HUES6 (cell line): Measurements from ENCODE around the gene ZNF629.

Experiments
- H3K27ac ChIP-seq: 2 replicates; pipeline ENCODE4 v1.7.0; 2013; ENCODE audit warnings: low read depth, mild to moderate bottlenecking, low read length, inconsistent platforms
- H3K27me3 ChIP-seq: 2 replicates; pipeline ENCODE4 v1.6.1; 2013; ENCODE audit warnings: low read length; ENCODE audit not compliant: control insufficient read depth, insufficient read depth
- H3K36me3 ChIP-seq: 2 replicates; pipeline ENCODE4 v1.6.1; 2013; ENCODE audit warnings: low read length; ENCODE audit not compliant: control insufficient read depth, insufficient read depth
- H3K4me1 ChIP-seq: 2 replicates; pipeline ENCODE4 v1.6.1; 2013; ENCODE audit warnings: low read length; ENCODE audit not compliant: control insufficient read depth, insufficient read depth
- H3K4me3 ChIP-seq: 2 replicates; pipeline ENCODE4 v1.5.1; 2013; ENCODE audit warnings: low read depth, low read length
- H3K9ac ChIP-seq: one replicate; pipeline ENCODE4 v1.6.1; 2013; ENCODE audit warnings: mild to moderate bottlenecking, low read length
- H3K9me3 ChIP-seq: 2 replicates; pipeline ENCODE4 v1.6.1; 2013; ENCODE audit warnings: low read depth, low read length; ENCODE audit not compliant: control insufficient read depth, insufficient read depth

Gene ZNF629

DNA sequence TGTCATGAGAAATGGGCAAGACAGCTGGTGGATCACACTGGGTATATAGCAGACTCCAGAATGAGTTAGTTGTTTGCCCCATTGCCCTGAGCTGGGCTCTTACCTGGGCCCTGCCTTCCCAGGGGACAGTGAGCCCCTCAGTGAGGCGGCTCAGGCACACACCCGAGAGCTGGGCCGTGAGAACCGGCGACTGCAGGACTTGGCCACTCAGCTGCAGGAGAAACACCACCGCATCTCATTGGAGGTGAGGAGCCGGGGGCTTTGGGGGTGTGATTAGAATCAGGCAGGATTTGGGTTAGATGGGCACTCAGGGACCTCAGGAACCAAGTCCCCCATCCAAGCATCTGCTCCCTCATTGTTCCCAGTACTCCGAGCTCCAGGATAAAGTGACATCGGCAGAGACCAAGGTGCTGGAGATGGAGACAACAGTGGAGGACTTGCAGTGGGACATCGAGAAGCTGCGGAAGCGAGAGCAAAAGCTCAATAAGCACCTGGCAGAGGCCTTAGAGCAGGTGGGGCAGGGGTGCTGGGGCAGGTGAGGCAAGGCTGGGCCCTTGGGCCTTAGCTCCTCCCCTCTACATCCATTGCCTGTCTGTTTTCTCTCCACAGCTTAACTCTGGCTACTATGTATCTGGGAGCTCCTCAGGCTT lies 22.1 kb downstream of the ZNF629 start:
- no peak overlapping the region for H3K27ac ChIP-seq
- H3K36me3 ChIP-seq: peaks cover 74% of the 10 kb centered on the region
- H3K4me1 ChIP-seq: peaks cover 8% of the 10 kb centered on the region; the same call in 1 of the 2 replicates
- H3K9ac ChIP-seq: no peak overlapping the region
- no peak overlapping the region for H3K4me3 ChIP-seq
- no peaks in the 10 kb centered on the region for H3K27me3 ChIP-seq
- H3K9me3 ChIP-seq: no peaks in the 10 kb centered on the region

DNA sequence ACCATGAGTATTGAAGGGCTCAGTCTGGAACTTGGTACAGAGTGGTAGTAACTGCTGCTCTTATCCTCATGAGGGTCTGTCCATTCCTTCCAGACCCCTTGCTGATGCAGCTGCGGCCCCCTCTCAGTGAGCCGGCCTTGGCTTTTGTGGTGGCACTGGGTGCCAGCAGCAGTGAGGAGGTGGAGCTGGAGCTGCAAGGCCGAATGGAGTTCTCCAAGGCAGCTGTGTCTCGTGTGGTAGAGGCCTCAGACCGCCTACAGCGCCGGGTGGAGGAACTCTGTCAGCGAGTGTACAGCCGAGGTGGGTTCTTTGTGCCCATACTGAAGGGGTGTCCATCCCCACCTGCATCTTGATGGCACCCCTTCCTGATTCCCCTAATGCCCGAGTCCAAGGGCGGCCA lies 22.9 kb downstream of the ZNF629 start:
- peaks cover 66% of the 10 kb centered on the region for H3K36me3 ChIP-seq
- no peak overlapping the region for H3K27ac ChIP-seq
- H3K9me3 ChIP-seq: no peaks in the 10 kb centered on the region
- H3K4me1 ChIP-seq: peaks cover 8% of the 10 kb centered on the region; the same call in 1 of the 2 replicates
- no peaks in the 10 kb centered on the region for H3K27me3 ChIP-seq
- no peak overlapping the region for H3K9ac ChIP-seq
- H3K4me3 ChIP-seq: no peak overlapping the region

DNA sequence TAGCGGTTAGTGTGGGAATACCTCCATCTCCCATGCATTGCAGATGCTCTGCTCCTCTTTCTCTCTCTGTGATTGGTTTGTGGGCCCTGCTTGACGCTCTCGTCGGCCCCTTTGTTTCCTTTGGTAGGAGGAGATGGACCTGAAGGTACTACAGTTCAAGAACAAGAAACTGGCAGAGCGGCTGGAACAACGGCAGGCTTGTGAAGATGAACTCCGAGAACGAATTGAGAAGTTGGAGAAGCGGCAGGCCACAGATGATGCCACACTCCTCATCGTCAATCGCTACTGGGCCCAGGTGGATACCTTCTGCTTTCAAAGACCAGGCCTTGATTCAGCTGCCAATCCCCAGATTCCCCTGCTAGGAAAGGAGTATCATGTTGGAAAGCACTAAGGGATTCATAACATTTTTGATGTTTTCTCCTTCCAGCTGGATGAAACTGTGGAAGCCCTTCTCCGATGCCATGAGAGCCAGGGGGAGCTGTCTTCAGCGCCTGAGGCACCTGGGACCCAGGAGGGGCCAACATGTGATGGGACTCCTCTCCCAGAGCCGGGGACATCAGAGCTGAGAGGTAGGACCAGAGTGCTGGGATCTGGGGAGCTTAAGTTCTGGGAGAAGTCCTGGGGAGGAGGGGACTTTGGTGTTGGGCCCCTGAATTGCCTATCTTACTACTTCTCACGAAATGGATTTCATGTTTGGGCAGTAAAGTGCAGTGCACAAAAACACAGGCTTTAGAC lies 23.8 kb downstream of the ZNF629 start:
- H3K9ac ChIP-seq: peak overlapping the region; percentile 91
- peaks cover 8% of the 10 kb centered on the region; the same call in 1 of the 2 replicates for H3K4me1 ChIP-seq
- H3K4me3 ChIP-seq: peak overlapping the region; percentile 91
- H3K27me3 ChIP-seq: no peaks in the 10 kb centered on the region
- peaks cover 61% of the 10 kb centered on the region for H3K36me3 ChIP-seq
- no peaks in the 10 kb centered on the region for H3K9me3 ChIP-seq
- no peak overlapping the region; the same call in 1 of the 2 replicates for H3K27ac ChIP-seq

DNA sequence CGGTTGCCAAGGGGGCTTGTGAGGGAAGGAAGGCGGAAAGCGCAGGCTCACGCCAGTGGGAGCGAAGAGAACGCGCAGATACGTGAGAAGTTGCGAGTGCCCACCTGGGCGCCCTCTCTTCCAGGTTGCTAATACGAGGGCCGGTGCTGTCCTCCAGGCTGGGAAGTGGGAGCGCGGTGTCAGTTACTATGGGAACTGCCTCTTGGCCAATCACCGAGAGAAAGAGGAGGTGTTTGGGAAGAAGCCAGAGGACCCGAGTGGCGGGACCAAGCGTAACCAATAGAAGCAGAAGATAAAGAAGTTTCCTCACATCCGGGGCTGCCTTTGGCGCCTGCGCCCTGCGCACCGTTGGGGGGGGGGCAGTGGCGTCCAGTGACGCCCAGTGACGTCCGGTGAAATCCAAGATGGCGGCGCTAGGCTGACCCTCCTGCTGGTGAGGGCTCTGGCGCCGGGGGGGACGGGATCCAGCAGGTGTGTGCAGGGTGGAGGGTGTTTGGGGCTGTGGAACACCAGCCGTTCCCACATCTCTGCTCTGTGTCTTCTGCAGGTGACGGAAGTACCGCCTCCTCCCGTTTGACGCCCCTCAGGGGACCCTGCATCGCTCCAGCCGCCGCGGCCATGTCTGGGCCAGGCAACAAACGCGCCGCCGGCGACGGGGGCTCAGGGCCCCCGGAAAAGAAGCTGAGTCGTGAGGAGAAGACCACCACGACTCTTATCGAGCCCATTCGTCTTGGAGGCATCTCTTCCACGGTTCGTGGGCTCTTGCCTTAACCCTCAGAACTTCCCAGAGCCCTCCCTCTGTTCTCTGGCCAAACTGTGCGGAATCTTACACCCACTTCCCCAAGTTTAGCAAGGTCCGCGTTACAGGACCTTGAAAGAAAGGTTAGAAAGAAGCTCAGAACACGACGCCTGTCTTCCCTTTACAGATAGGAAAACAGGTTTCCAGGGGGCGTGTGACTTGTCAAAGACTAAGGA lies 24.8 kb downstream of the ZNF629 start, which contains the start of the genes CFAP119 and RNF40:
TSS of gene CFAP119 (minus strand) at position 135 of the 975 bp plus-strand sequence. CDS start 314 bp downstream, outside the sequence.
TSS of gene RNF40 (plus strand) at position 395 of the 975 bp plus-strand sequence. CDS start at position 619, 224 bp downstream.
- H3K27ac ChIP-seq: peak within 1 kb of the TSS; percentile 44; the same call in 1 of the 2 replicates
- peak within 1 kb of the TSS; percentile 91 for H3K9ac ChIP-seq
- H3K36me3 ChIP-seq: peaks cover 54% of the 10 kb centered on the region
- no peaks in the 10 kb centered on the region for H3K27me3 ChIP-seq
- H3K9me3 ChIP-seq: no peaks in the 10 kb centered on the region
- H3K4me1 ChIP-seq: peaks cover 8% of the 10 kb centered on the region; the same call in 1 of the 2 replicates
- H3K4me3 ChIP-seq: peak within 1 kb of the TSS; percentile 91

DNA sequence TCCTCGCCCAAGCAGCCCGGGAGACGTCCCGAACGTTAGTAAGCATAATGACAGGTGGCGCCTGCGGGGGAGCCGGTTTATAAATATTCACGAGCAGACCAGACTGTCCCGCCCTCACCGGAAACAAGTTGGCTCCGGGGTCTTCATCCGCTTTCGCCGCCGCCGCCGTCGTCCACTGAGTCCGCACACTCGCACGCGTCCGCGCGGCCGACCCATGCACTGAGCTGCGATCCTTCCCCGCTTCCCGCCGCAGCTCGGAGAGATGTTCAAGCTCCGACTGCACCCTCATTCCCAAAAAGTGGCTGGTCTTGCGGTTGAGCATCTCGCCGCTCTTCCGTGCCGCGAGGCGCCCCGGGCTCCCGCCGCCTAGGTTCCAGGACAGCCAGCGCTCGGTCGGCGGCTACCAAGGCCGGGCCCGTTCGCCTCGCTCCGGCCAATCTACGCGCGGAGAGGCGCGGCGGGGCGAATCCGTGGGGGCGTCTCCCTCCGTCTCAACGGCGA lies 25.5 kb downstream of the ZNF629 start:
- no peak overlapping the region for H3K27ac ChIP-seq
- H3K9me3 ChIP-seq: no peaks in the 10 kb centered on the region
- H3K27me3 ChIP-seq: no peaks in the 10 kb centered on the region
- peak overlapping the region; percentile 91 for H3K4me3 ChIP-seq
- peak overlapping the region; percentile 80 for H3K9ac ChIP-seq
- peaks cover 54% of the 10 kb centered on the region for H3K36me3 ChIP-seq
- peaks cover 8% of the 10 kb centered on the region; the same call in 1 of the 2 replicates for H3K4me1 ChIP-seq

DNA sequence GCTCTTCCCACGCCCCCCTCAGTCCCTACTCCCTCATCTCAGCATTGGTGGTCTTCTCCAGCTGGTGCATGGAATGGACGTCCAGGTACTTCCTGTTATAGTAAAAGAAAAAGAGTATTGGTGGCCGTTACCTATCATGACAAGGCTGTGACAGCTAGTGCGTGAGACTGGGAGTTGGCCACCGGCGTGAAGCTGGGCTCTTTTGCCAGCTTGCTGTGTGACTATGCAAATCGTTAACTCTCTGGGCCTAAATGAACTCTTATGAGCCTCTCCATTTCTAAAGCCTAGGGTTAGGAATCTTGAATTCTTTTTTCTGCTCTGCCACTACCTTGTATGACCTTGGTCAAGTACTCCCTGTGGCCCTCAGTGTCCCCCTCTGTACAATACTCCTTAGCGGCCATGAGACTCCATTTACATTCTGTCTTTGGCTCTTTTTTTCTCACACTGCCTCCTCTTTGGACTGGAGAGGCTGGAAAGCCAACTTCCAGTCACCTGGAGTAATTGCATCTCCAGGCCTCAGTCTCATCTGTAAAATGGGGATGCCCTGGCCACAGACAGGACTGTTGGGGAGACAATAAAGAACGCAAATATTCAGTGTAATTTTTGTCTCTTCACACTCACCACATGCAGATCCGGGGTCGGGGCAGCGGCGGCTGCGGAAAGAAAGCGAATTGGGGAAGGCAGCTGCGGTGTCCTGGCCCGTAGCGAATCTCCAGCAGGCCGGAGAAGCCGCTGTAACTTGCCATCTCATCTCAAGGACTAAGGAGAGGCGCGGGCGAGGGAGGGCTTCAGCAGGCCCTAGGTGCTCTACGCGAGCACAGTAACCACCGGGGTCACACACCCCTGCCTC lies 26.2 kb downstream of the ZNF629 start:
- H3K4me3 ChIP-seq: peak overlapping the region; percentile 91
- H3K36me3 ChIP-seq: peaks cover 54% of the 10 kb centered on the region
- peaks cover 8% of the 10 kb centered on the region; the same call in 1 of the 2 replicates for H3K4me1 ChIP-seq
- H3K27ac ChIP-seq: no peak overlapping the region
- H3K27me3 ChIP-seq: no peaks in the 10 kb centered on the region
- H3K9ac ChIP-seq: peak overlapping the region; percentile 80
- H3K9me3 ChIP-seq: no peaks in the 10 kb centered on the region

DNA sequence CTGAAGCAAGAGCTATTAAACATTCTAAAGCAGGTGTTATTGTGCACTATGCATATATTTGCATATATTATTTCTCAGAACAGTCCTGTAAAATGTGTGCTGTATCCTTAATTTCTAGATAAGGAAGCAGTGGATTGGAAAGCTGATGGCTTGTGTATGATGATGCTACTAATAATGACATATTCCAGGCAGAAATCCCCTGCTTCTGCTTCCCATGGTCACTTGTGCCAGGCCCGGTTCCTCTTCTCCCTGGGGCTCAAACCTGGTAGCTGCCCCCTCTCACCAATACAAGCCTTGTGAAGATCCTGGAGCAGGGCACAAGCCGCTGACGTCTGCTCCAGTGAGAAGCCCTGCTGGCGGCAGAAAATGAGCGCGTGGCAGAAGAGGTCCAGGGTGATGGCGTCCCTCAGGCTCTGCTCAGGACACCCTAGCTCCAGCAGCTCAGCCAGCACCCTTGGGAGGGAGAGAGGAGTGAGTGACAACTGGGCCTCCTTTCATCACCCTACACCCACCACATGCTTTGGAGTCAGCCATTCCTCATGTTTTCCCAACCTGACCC lies 26.9 kb downstream of the ZNF629 start:
- H3K4me1 ChIP-seq: peaks cover 8% of the 10 kb centered on the region; the same call in 1 of the 2 replicates
- no peaks in the 10 kb centered on the region for H3K27me3 ChIP-seq
- no peak overlapping the region for H3K9ac ChIP-seq
- no peak overlapping the region for H3K27ac ChIP-seq
- H3K9me3 ChIP-seq: no peaks in the 10 kb centered on the region
- H3K4me3 ChIP-seq: no peak overlapping the region
- peaks cover 54% of the 10 kb centered on the region for H3K36me3 ChIP-seq

DNA sequence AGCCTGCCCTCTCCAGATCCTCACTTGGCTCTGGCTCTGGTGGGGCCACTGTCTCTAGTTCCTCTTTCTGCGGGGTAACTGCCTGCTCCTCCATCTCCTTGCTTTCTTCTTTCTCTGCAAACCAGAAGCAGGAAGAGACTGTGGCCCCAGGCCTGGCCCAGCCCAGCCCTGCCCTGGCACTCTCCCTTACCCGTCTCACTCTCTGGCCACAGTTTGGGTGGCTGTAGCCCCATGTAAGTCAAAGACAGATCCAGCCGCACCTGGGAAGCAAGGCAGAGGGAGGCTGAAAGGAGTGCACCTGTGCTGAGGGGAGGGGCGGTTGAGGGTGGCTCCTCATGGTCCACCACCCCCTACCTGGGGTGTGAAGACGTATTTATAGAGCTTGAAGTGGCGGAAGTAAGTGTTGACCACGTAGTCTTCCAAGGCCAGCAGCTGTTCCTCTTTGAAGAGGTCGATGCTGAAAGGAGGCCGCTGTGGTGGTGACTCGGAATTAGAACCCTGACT lies 28.0 kb downstream of the ZNF629 start:
- no peak overlapping the region for H3K4me3 ChIP-seq
- no peak overlapping the region for H3K9ac ChIP-seq
- H3K27ac ChIP-seq: no peak overlapping the region
- H3K4me1 ChIP-seq: peaks cover 8% of the 10 kb centered on the region; the same call in 1 of the 2 replicates
- no peaks in the 10 kb centered on the region for H3K27me3 ChIP-seq
- no peaks in the 10 kb centered on the region for H3K9me3 ChIP-seq
- peaks cover 54% of the 10 kb centered on the region for H3K36me3 ChIP-seq

DNA sequence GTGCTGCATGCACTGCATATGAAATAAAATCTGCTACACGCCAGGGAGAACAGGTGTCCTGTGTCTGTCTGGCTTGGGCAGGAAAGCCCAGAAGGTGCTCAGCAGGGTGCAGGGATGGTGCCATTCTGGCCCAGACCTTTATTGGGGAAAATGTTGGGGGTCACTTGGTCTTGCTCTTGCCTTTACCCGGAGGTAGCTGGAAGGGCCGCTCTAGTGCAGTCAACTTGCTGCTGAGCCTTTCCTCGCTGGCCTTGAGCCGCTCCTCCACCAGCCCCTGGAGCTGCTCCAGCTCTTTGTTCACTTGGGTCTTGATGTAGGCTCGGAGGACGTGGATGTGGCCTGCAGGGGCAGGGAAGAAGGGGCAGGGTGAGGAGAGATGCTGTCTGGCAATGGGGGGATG lies 29.7 kb downstream of the ZNF629 start:
- H3K4me3 ChIP-seq: no peak overlapping the region
- H3K9ac ChIP-seq: no peak overlapping the region
- H3K27ac ChIP-seq: no peak overlapping the region
- no peaks in the 10 kb centered on the region for H3K9me3 ChIP-seq
- no peaks in the 10 kb centered on the region for H3K27me3 ChIP-seq
- H3K36me3 ChIP-seq: peaks cover 54% of the 10 kb centered on the region
- H3K4me1 ChIP-seq: peaks cover 3% of the 10 kb centered on the region; the same call in 1 of the 2 replicates
